SK-N-MC (cell line): ENCODE measurements around the gene ARHGAP18.

ENCODE experiments used
- EZH2 ChIP-seq: fragments of 200-600 bp; sonication (generic); IDR thresholded peaks from one replicate; pipeline ENCODE4 v1.6.1; 2017; ENCODE audit warnings: antibody characterized with exemption
- POLR2AphosphoS5 ChIP-seq: IDR thresholded peaks from 2 replicates; pipeline ENCODE4 v1.6.1; 2012; ENCODE audit warnings: mild to moderate bottlenecking, low read depth, low read length, borderline replicate concordance

DNA sequence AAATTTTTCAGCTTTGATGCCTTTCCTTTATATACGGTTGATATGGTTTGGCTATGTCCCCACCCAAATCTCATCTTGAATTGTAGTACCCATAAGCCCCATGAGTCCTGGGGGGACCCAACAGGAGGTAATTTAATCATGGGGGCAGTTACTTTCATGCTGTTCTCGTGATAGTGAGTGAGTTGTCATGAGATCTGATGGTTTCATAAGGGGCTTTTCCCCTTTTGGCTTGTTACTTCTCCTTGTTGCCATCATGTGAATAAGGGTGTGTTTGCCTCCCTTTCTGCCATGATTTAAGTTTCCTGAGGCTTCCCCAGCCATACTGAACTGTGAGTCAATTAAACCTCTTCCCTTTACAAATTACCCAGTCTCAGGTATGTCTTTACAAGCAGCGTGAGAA lies 66.8 kb downstream of the ARHGAP18 start:
- TF ChIP-seq EZH2, result no peak
- no peak for TF ChIP-seq POLR2AphosphoS5
